Measurements from ENCODE around the gene MAEL. TPM values are rescaled to one million over a fixed set of nuclear protein-coding genes. Genes with fewer than 3 reads are reported as not detected.

MAEL gene
- total RNA-seq, 1 donor from 2014 or later: not detected

DNA sequence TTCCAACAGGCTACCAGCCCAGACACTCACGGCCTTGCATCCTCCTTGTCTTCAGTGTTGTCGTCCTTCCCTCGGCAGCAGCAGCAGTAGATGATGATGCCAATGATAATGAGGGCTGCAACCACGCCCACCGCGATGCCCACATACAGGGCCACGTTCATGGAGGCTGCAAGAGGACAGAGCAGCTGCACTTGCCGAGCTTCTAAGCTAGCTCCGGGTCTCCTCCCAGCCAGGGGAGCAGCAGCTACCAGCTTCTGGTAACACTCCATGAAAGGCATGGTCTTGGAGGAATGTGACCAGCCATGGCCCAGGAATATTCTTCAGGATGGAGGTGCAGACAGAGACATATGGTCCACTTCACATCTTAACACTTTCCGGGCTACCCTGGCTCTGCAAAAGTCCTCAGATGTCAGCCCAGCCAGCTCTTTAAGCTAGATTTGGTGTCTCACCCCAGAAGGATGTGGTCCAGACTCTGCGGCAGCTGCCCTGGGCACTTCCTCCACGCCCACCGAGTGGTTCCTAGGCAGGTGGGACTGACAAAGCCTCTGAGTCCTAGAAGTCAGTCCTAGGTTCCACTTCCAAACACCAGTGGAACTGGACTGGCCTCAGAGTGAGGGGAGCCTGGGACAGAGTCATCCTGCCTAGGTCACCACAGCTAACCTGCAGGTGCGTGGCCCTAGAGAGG lies 66.0 kb downstream of the MAEL start:
- intact Hi-C loops (cut with micrococcal nuclease): loop anchor here (5.0 kb wide), 4 partner anchors 67 to 1663 kb away; no protein-coding TSS in a partner anchor

DNA sequence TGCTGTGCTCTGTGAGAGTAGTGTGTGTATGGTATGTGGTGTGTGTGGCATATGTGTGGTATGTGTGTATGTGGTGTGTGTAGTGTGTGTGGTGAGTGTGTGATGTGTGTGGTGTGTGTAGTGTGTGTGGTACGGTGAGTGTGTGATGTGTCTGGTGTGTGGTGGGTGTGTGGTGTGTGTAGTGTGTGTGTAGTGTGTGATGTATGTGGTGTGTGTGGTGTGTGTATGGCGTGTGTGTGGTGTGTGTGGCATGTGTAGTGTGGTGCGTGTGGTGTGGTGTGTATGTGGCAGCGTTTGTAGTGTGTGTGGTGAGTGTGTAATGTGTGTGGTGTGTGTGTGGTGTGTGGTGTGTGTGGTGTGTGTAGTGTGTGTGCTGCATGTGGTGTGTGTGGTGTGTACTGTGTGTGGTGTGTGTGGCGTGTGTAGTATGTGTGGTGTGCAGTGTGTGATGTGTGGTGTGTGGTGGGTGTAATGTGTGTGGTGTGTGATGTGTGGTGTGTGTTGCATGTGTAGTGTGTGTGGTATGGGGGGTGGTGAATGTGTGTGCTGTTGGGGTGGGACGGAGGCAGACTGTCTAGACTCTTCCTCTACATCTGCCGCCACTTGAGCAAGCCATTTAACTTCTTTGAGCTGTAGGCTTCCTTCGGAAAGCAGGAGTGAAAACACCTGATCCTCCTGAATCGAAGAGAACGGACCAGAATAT lies 67.6 kb downstream of the MAEL start:
- intact Hi-C loops (cut with micrococcal nuclease): loop anchor here (5.0 kb wide), 4 partner anchors 66 to 1664 kb away; no protein-coding TSS in a partner anchor

DNA sequence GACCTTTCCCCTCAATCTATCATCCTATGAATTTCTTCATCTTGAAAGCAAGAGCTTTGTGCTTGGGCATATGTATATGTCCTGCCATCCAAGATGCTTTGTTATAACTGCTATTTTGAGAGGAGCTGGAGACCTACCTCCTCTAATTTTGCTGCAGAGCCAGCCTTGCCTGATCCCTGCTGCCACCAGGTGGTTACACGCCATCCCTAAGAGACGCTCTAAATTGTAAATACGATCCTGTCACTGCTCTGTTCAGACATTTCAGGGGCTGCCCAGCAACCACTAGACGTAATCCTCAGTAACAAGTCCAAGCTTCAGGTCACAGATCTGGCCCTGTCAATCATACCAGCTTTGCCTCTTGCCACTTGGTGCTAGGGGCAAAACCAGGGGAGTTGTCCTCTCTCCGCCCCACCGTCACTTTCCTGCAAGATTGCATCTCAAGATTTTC lies 68.2 kb downstream of the MAEL start:
- intact Hi-C loops (cut with micrococcal nuclease): loop anchor here (5.0 kb wide), 4 partner anchors 65 to 1665 kb away; no protein-coding TSS in a partner anchor

DNA sequence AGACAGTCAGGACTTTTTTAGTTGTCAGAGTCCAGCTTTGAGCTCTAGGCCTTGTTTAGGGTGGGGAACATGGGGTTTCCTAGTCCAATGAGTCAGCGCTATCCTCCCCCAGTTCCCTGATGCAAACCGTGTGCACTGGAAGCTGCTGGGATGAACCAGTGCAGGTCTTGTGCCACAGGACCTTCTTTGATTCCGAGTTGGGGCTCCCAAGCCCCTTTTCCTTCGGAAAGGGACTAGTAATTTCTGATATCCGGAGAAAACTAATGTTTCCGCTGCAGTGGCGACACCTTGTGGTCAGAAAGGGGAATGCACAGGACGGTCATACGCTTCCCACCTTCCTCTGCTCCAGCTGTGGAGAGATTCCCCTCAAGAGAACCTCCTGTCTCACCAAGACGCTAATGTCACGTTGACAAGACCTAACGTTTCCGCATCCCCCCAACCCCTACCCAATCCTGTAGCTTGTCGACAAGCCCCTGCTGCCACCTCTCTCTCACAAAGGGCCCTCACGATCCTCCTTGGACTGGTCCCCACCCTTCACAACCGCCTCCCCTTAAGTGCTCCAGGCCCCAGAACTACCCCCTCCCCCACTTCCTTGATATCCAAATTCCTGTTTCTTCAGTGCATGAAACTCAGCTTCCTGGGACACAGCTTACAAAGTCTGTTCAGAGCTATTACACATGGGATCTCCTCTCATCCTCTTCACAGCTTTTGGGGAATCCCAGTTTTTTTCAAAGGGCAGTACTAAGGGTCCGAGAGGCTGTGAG lies 70.1 kb downstream of the MAEL start:
- intact Hi-C loops (cut with micrococcal nuclease): loop anchor here (1.0 to 5.0 kb wide), 11 partner anchors 63 to 1667 kb away; partner anchors contain the start of genes ILDR2, POGK, POU2F1 and TADA1

DNA sequence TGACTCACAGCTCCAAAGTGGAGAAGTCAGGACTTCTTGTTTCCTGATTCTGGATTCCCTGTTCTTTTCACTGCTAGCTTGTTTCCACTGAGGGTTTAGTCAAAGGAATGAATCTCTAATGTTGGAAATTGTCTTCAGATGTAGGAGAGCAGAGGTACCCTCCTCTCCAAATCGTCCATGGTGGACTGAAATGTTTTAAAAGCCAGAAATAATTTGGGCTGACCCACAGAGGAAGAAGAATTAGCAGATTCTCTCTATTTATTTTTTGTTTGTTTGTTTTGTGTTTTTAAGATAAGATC lies 70.7 kb downstream of the MAEL start:
- intact Hi-C loops (cut with micrococcal nuclease): loop anchor here (1.0 to 10.0 kb wide), 12 partner anchors 63 to 1667 kb away; partner anchors contain the start of genes ILDR2, POGK, POU2F1 and TADA1

DNA sequence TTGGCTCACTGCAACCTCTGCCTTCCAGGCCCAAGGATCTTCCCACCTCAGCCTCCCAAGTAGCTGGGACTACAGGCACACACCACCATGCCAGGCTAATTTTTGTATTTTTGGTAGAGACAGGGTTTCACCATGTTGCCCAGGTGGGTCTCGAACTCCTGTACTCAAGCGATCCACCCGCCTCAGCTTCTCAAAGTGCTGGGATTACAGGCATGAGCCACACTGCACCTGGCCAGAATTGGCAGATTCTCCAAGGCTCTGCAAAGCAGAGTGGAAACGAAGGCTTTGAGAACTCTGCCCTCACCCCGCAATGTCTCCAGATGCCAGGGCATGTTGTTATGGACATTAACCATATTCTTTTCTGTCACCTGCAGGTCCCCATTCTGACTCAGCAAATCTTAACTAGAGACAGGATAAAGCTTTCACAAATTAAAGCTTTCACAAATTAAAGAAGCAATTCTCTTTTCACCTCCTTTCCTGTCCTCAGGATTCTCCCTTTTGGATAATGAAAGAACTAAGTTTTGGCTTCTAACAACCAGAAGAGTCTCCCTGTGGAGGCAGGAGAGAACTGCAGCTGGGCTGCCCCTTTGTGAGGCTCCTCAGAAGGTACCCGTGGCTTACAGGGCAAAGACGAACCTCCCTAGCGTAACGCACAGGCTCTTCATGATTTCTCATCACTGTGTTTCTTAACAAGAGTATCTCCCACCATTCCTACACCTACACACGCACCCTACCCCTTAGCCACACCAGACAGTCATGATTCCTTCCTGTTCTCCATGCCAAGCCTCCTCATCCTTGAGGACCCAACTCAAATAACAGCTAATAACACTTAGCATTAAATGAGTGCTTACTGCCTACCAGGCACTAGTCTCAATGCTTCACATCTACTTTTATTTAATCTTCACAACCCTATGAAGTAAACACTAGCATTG lies 71.3 kb downstream of the MAEL start:
- intact Hi-C loops (cut with micrococcal nuclease): loop anchor here (10.0 kb wide), 1 partner anchor 344 kb away; no protein-coding TSS in a partner anchor

DNA sequence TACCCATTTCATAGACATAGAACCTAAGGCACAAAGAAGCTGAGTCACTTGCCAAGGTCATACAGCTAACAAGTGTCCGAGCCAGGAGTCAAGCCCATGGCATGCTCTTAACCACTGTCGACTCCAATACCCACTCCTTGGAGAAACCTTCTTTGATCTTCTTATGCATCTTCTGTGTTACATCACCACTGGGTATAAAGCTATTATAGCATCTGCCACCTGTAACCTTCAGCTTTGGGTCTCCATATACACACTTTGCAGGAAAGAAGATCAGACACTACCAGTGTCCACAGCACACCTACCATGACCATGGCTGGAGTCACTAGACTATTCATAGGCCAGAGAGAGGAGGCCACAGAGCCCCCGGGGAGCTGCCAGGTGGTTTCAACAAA lies 72.0 kb downstream of the MAEL start:
- intact Hi-C loops (cut with micrococcal nuclease): loop anchor here (10.0 kb wide), 1 partner anchor 344 kb away; no protein-coding TSS in a partner anchor

DNA sequence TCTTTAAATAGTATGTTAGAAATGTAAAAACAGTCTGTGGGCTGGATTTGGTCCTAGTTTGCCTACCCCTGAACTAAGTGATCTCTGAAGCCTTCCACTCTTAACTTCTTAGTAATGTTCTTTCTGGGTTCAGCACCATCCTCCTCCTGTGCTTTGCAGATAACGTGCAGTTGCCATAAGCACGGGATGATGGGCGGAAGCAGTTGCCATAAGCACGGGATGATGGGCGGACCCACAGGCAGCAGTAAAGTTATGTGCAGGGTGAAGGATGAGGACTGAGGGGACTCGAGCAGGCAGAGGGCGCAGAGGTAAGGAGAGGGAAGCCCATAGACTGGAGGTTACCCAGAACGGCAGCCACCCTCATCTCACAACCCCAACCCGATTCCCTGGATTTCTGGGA lies 75.5 kb downstream of the MAEL start:
- intact Hi-C loops (cut with micrococcal nuclease): loop anchor here (10.0 kb wide), 1 partner anchor 340 kb away; no protein-coding TSS in a partner anchor

DNA sequence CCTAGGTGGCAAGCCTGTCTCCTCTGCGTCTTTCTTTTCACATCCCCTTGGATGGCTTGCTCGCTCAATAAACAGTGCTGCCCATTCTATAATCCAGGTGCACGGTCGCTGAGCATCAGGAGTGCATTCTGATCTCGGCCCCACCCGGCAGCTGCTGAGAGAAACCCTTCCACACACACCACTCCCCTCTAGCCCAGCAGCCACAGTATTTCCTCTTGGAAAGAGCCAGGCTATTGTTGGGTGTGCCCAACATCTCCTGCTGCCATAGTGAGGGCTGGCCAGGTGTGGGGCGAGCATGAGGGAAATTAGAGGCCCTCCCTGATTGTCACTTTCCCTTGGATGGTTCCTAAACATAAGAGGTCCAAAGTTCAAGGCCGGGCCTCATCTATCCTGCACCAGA lies 76.4 kb downstream of the MAEL start:
- intact Hi-C loops (cut with micrococcal nuclease): loop anchor here (10.0 kb wide), 1 partner anchor 339 kb away; no protein-coding TSS in a partner anchor

DNA sequence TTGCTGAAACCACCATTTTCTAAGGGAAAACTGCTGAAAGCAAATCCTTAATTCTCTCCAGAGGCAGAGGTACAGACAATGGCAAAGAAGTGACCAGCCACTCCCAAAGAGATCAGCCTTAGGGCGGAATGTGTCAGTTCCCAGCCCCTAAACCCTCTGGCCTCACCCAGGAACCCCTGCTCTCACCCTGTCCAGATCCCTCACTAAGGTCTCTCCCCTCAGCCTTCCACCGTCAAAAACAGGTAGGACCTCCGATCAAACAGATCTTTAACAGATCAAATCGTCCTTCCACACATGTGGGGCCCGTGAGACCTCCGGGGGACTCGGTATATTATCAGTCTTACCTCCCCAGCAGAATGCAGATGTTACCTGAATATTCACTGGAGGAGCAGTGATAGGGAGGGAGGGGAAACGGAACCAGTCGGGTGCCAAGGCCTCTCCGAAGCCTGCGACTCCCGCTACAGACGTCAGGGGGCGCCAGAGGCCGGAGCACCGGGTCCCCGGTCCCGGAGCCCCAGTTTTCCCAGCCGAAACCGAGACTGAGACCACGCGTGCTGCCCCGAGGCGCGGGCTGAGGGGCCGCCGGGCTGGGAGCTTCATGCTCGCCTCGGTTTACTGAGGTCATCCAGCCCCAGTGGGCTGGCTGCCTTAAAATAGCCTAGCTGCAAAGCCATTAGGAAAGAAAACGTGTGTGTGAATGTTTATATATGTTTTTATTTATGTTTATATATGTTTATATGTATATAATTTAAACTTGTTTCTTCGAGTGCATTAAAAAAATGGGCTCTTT lies 77.4 kb downstream of the MAEL start:
- intact Hi-C loops (cut with micrococcal nuclease): loop anchor here (1.0 to 10.0 kb wide), 10 partner anchors 58 to 490 kb away; partner anchors contain the start of gene POU2F1

DNA sequence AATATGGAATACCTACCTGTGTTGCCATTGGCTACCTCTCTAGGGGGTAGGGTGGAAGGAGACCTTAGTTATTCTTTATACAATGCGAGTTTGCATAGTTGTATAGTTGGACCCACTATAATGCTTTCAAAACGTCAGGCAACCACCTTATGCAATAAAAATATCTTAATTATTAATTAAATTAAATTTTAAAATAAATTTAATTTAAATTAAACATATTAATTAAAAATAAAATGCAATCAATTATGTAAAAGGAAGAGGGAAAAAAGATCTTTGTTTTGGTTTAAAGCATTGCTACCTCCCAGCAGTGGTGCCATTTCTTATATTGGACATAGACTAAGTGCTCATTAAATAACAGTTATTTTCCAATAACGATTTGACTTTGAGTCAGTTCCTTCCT lies 78.8 kb downstream of the MAEL start:
- intact Hi-C loops (cut with micrococcal nuclease): loop anchor here (2.0 to 10.0 kb wide), 3 partner anchors 201 to 465 kb away; no protein-coding TSS in a partner anchor

DNA sequence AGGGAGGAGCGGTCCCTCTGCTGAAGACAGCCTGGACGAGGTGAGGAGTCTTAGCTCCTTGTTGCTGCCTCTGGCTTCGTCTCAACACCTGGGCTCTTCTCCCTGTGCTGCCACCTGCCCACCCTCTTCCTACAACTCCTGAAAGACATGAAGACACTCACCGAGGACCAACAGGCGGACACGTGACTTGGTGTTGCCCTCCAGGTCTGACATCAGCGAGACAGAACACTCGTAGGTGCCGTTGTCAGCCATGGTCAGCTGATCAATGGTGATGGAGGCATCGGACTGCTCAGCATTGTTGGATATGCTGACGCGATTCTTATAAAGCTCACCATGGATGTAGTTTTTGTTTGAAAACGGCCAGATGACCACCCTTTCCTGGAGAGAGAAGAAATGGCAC lies 79.7 kb downstream of the MAEL start:
- intact Hi-C loops (cut with micrococcal nuclease): loop anchor here (10.0 kb wide), 1 partner anchor 336 kb away; no protein-coding TSS in a partner anchor

DNA sequence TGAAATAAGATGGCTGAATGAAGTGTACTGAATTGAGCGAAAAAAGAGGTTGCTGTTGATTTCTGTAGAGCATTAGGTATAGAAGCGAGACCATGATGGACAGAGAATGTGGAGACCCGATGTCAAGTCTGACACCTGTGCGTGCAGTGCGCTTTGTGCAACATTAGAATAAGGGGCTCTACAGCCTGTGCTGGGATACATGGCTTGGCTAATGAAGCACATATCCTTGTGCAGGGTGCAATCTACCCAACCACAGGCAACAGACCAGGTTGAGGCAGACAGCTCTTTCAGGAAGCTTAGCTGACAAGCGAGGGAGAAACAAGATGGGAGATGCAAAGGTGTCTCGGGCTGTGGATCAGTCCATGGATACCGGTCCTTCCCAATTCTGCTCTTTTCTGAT lies 82.2 kb downstream of the MAEL start:
- intact Hi-C loops (cut with micrococcal nuclease): no loop called here

Other genes with a start within 250 kb of the MAEL start
- gene POGK, start 149.8 kb upstream of the MAEL start, total RNA-seq: 38.3 and 39.9 TPM in 2 replicates
- 14.6 and 15.8 TPM in 2 replicates for gene TADA1, start 113.0 kb upstream of the MAEL start, total RNA-seq
- 8.4 and 9.0 TPM in 2 replicates for gene ILDR2, start 13.7 kb upstream of the MAEL start, total RNA-seq
- gene GPA33, start 101.1 kb downstream of the MAEL start, total RNA-seq: 3.4 and 3.9 TPM in 2 replicates
- gene STYXL2, start 104.8 kb downstream of the MAEL start, total RNA-seq: not detected in 2 replicates
- gene POU2F1, start 231.6 kb downstream of the MAEL start, total RNA-seq: 16.6 and 20.0 TPM in 2 replicates

All from T-helper 1 cell treated with Interleukin-12 subunit alpha and Interleukin-12 subunit beta and Interleukin-4 antibody, amounts not matched to agents 30 ng/mL and 1 ng/mL, for 36 hours (primary cell).